OCI-LY1 (cell line): Measurements from ENCODE around the gene CKAP5.

ENCODE experiments used
- H2AFZ ChIP-seq: fragments of 200-600 bp; sonication (generic), shearing (Covaris generic); 2 replicates; pipeline ENCODE4 v1.6.0; 2014; ENCODE audit warnings: antibody characterized with exemption, mild to moderate bottlenecking, low read length
- H3F3A ChIP-seq: fragments of 200-600 bp; sonication (generic), shearing (Covaris generic); 2 replicates; pipeline ENCODE4 v1.6.0; 2014; ENCODE audit warnings: mild to moderate bottlenecking, antibody characterized with exemption, low read length, moderate library complexity; ENCODE audit not compliant: insufficient read depth
- H3K27ac ChIP-seq: fragments of 200-600 bp; sonication (generic); 2 replicates; pipeline ENCODE4 v1.5.1; 2014; ENCODE audit warnings: low read length, mixed run types, mild to moderate bottlenecking, low read depth; ENCODE audit not compliant: poor library complexity, severe bottlenecking
- H3K27me3 ChIP-seq: fragments of 200-600 bp; sonication (generic); 2 replicates; pipeline ENCODE4 v1.6.0; 2014; ENCODE audit warnings: antibody characterized with exemption, mild to moderate bottlenecking, low read length, moderate library complexity; ENCODE audit not compliant: insufficient read depth
- H3K36me3 ChIP-seq: fragments of 200-600 bp; sonication (generic); 2 replicates; pipeline ENCODE4 v1.6.1; 2014; ENCODE audit warnings: mild to moderate bottlenecking, antibody characterized with exemption, low read length, moderate library complexity, mixed read lengths; ENCODE audit not compliant: insufficient read depth
- H3K4me1 ChIP-seq: fragments of 200-600 bp; sonication (generic); 2 replicates; pipeline ENCODE4 v1.5.1; 2014; ENCODE audit warnings: mild to moderate bottlenecking, low read length, moderate library complexity; ENCODE audit not compliant: insufficient read depth, severe bottlenecking
- H3K4me2 ChIP-seq: fragments of 200-600 bp; sonication (generic), shearing (Covaris generic); 2 replicates; pipeline ENCODE4 v1.6.1; 2014; ENCODE audit warnings: low read length
- H3K4me3 ChIP-seq: fragments of 200-600 bp; sonication (generic); 2 replicates; pipeline ENCODE4 v1.5.1; 2014; ENCODE audit warnings: low read length, low read depth, mild to moderate bottlenecking, mixed read lengths; ENCODE audit not compliant: poor library complexity, severe bottlenecking
- H3K79me2 ChIP-seq: fragments of 200-600 bp; shearing (Covaris generic); 2 replicates; pipeline ENCODE4 v1.6.1; 2016; ENCODE audit warnings: mixed run types, low read length, mixed read lengths; ENCODE audit not compliant: insufficient read depth
- H3K9ac ChIP-seq: fragments of 200-600 bp; sonication (generic), shearing (Covaris generic); 2 replicates; pipeline ENCODE4 v1.6.1; 2014; ENCODE audit warnings: mild to moderate bottlenecking, low read length, mixed read lengths
- H3K9me2 ChIP-seq: fragments of 200-600 bp; sonication (generic), shearing (Covaris generic); 2 replicates; pipeline ENCODE4 v1.6.1; 2014; ENCODE audit warnings: low read depth, mild to moderate bottlenecking, low read length, mixed read lengths
- H3K9me3 ChIP-seq: fragments of 200-600 bp; shearing (Covaris generic); 2 replicates; pipeline ENCODE4 v1.6.1; 2014; ENCODE audit warnings: low read length, mixed read lengths
- H4K20me1 ChIP-seq: fragments of 200-600 bp; sonication (generic), shearing (Covaris generic); 2 replicates; pipeline ENCODE4 v1.6.0; 2016; ENCODE audit warnings: mild to moderate bottlenecking, low read length; ENCODE audit not compliant: insufficient read depth
- EZH2 ChIP-seq: fragments of 200-600 bp; sonication (generic), shearing (Covaris generic); IDR thresholded peaks from 2 replicates; pipeline ENCODE4 v1.8.0; 2017; ENCODE audit warnings: borderline replicate concordance, mixed run types, mild to moderate bottlenecking, antibody characterized with exemption, low read length, moderate library complexity, mixed read lengths
- TF ChIP-seq, protein P1 (sequence below): fragments of 200-600 bp; sonication (generic), shearing (Covaris generic); IDR thresholded peaks from 2 replicates; pipeline ENCODE4 v1.5.1; 2017; ENCODE audit warnings: mild to moderate bottlenecking, antibody characterized with exemption, low read length, moderate library complexity, mixed read lengths

The CKAP5 gene

GRCh38 chr11:46894506-46894905 is 48.4 kb upstream of the CKAP5 start:
- no peaks in the 10 kb centered on the region for H3K79me2 ChIP-seq
- H4K20me1 ChIP-seq: no peaks in the 10 kb centered on the region
- no peak overlapping the region for H3K4me3 ChIP-seq
- no peak overlapping the region for H2AFZ ChIP-seq
- no peaks in the 10 kb centered on the region for H3K9me2 ChIP-seq
- H3K36me3 ChIP-seq: peaks cover 37% of the 10 kb centered on the region
- H3K4me1 ChIP-seq: peaks cover under 1% of the 10 kb centered on the region
- no peaks in the 10 kb centered on the region for H3K9me3 ChIP-seq
- no peaks in the 10 kb centered on the region for H3F3A ChIP-seq
- no peaks in the 10 kb centered on the region for H3K27me3 ChIP-seq
- no peak overlapping the region for H3K27ac ChIP-seq
- H3K4me2 ChIP-seq: no peak overlapping the region
- no peak overlapping the region for H3K9ac ChIP-seq
- no peak for TF ChIP-seq EZH2
- TF ChIP-seq, protein P1, sequence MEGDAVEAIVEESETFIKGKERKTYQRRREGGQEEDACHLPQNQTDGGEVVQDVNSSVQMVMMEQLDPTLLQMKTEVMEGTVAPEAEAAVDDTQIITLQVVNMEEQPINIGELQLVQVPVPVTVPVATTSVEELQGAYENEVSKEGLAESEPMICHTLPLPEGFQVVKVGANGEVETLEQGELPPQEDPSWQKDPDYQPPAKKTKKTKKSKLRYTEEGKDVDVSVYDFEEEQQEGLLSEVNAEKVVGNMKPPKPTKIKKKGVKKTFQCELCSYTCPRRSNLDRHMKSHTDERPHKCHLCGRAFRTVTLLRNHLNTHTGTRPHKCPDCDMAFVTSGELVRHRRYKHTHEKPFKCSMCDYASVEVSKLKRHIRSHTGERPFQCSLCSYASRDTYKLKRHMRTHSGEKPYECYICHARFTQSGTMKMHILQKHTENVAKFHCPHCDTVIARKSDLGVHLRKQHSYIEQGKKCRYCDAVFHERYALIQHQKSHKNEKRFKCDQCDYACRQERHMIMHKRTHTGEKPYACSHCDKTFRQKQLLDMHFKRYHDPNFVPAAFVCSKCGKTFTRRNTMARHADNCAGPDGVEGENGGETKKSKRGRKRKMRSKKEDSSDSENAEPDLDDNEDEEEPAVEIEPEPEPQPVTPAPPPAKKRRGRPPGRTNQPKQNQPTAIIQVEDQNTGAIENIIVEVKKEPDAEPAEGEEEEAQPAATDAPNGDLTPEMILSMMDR: no peak

DNA sequence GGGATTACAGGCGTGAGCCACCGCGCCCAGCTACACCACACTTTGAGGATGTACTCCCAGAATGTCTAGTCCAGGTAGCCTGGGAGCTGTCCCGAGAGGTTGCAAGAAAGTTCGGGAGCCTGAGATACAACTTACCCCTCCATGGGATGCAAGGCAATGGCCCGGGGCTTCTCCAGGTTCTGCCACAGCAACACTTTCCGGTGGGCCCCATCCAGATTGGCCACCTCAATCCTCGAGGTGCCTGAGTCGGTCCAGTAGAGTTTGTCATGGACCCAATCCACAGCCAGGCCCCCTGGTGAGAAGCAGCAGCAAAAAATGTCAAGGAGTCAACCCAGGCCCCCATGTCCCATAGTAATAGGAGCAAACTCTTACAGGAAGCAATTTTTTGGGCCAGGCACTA is 46.8 kb upstream of the CKAP5 start:
- H3K9me2 ChIP-seq: no peaks in the 10 kb centered on the region
- H3K9me3 ChIP-seq: no peaks in the 10 kb centered on the region
- H3K79me2 ChIP-seq: no peaks in the 10 kb centered on the region
- no peaks in the 10 kb centered on the region for H3F3A ChIP-seq
- peaks cover 11% of the 10 kb centered on the region for H3K4me1 ChIP-seq
- no peak overlapping the region for H3K9ac ChIP-seq
- no peak overlapping the region for H3K4me3 ChIP-seq
- H2AFZ ChIP-seq: no peak overlapping the region
- H3K27ac ChIP-seq: no peak overlapping the region
- TF ChIP-seq, protein P1: no peak
- no peak for TF ChIP-seq EZH2
- no peaks in the 10 kb centered on the region for H3K27me3 ChIP-seq
- H4K20me1 ChIP-seq: no peaks in the 10 kb centered on the region
- H3K4me2 ChIP-seq: no peak overlapping the region
- peaks cover 33% of the 10 kb centered on the region; the same call in 1 of the 2 replicates for H3K36me3 ChIP-seq

DNA sequence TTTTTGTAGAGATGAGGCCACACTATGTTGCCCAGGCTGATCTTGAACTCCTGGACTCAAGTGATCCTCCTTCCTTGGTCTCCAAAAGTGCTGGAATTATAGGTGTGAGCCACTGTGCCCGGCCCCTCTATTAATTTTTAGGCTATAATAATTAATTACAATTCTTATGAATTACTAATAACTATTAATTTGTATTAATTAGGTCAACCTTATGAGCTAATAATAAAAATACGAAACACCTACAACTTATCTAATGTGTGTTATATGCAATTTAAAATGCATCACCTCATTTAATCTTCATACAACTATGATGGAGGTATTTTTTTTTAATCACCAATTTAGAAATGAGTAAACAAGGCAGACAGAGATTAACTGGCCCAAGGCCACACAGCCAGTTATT is 46.0 kb upstream of the CKAP5 start:
- no peak overlapping the region for H2AFZ ChIP-seq
- no peak overlapping the region for H3K4me2 ChIP-seq
- H4K20me1 ChIP-seq: no peaks in the 10 kb centered on the region

More for the DNA sequence above, 46.0 kb upstream of the CKAP5 start:
- Histone ChIP-seq H3K27me3 (no peaks in the 10 kb centered on the region), H3K9me2 (no peaks in the 10 kb centered on the region), H3F3A (no peaks in the 10 kb centered on the region), H3K9ac (no peak overlapping the region), H3K4me1 (peaks cover 11% of the 10 kb centered on the region), H3K27ac (no peak overlapping the region), H3K4me3 (no peak overlapping the region), H3K36me3 (peaks cover 33% of the 10 kb centered on the region; the same call in 1 of the 2 replicates), H3K9me3 (no peaks in the 10 kb centered on the region), H3K79me2 (no peaks in the 10 kb centered on the region)
- no peak for TF ChIP-seq EZH2
- TF ChIP-seq, protein P1: no peak
